HG02870 (cell line): ENCODE data around the gene ZC3HAV1.
"Not testable (repeated sequence)": the region's sequence is repeated elsewhere in the genome, so short reads cannot be mapped to it uniquely, and the experiment has no call there.

Experiments
- ATAC-seq: cut with Tn5 transposase; IDR thresholded peaks from one replicate; pipeline ENCODE4 v1.9.1; 2021; ENCODE audit warnings: mild to moderate bottlenecking, moderate library complexity; ENCODE audit not compliant: unreplicated experiment

ZC3HAV1 gene

GRCh38 chr7:139026551-139026950 lies 83.0 kb downstream of the ZC3HAV1 start:
- ATAC-seq: no peak

- not testable (repeated sequence) for ATAC-seq
These were observed 83.7 kb downstream of the ZC3HAV1 start for GRCh38 chr7:139025861-139026260.

- no peak for ATAC-seq
These were observed 86.4 kb downstream of the ZC3HAV1 start for GRCh38 chr7:139023076-139023475.

- ATAC-seq: no peak
These were observed 87.2 kb downstream of the ZC3HAV1 start for GRCh38 chr7:139022286-139022685.

- ATAC-seq: no peak
These were observed 90.6 kb downstream of the ZC3HAV1 start for GRCh38 chr7:139018910-139019309.

GRCh38 chr7:139016931-139017511 lies 92.5 kb downstream of the ZC3HAV1 start:
- peak; percentile 93 for ATAC-seq

- ATAC-seq: no peak
These were observed 98.1 kb downstream of the ZC3HAV1 start for GRCh38 chr7:139011373-139011772.

- no peak for ATAC-seq
These were observed 105.0 kb downstream of the ZC3HAV1 start for GRCh38 chr7:139004321-139005090.

GRCh38 chr7:138999414-138999813 lies 110.1 kb downstream of the ZC3HAV1 start:
- no peak for ATAC-seq
